GM12874 (cell line): ENCODE measurements around the gene TSEN54.

Source experiments
- CTCF ChIP-seq: IDR thresholded peaks from 2 replicates; pipeline ENCODE4 v1.5.1; 2011; ENCODE audit warnings: low read depth, mild to moderate bottlenecking, control low read depth, low read length, moderate library complexity; ENCODE audit not compliant: insufficient read depth

The TSEN54 gene

GRCh38 chr17:75524970-75525805 is 8.9 kb downstream of the TSEN54 start, which contains the start of gene LLGL2:
LLGL2 (plus strand) TSS chr17:75525697; CDS start chr17:75543427, 17,730 bp downstream.
- TF ChIP-seq CTCF, result peak; percentile 63

GRCh38 chr17:75525806-75526554 is 9.7 kb downstream of the TSEN54 start:
- no peak for TF ChIP-seq CTCF

GRCh38 chr17:75526555-75527270 is 10.4 kb downstream of the TSEN54 start:
- TF ChIP-seq CTCF, result no peak

- no peak for TF ChIP-seq CTCF
Observed at GRCh38 chr17:75530837-75531720, 14.8 kb downstream of the TSEN54 start.

GRCh38 chr17:75531721-75532072 is 15.4 kb downstream of the TSEN54 start:
- TF ChIP-seq CTCF, result no peak

GRCh38 chr17:75535119-75535537 is 18.8 kb downstream of the TSEN54 start:
- no peak for TF ChIP-seq CTCF
